Liver (tissue), 9 donors: ENCODE results near the gene PIK3CG. TPM values are rescaled to one million over a fixed set of nuclear protein-coding genes. Genes with fewer than 3 reads are reported as not detected.

ENCODE experiments used
- DNase-seq: peaks from one replicate; pipeline ENCODE4 v3.0.0-alpha.2; 2017; ENCODE audit warnings: low spot score
- H3K27ac ChIP-seq, 2 donors: one replicate each; pipeline ENCODE4 v1.7.0; 2013; ENCODE audit warnings: inconsistent platforms in 2 of 2, low read length in 2 of 2, control low read depth in 1 of 2, low read depth in 1 of 2, mild to moderate bottlenecking in 1 of 2
- H3K27me3 ChIP-seq, 4 donors: one replicate each; pipeline versions ENCODE4 v1.6.1 to v1.7.0; 2013; ENCODE audit warnings: low read length in 3 of 4, inconsistent platforms in 1 of 4, mild to moderate bottlenecking in 1 of 4, moderate library complexity in 1 of 4; ENCODE audit not compliant: control insufficient read depth in 4 of 4, insufficient read depth in 4 of 4
- H3K36me3 ChIP-seq, 4 donors: one replicate each; pipeline versions ENCODE4 v1.6.1 to v1.7.0; 2013; ENCODE audit warnings: low read length in 3 of 4, mild to moderate bottlenecking in 3 of 4, low read depth in 1 of 4, moderate library complexity in 1 of 4; ENCODE audit not compliant: control insufficient read depth in 4 of 4, insufficient read depth in 3 of 4
- H3K4me1 ChIP-seq, 4 donors: one replicate each; pipeline versions ENCODE4 v1.6.1 to v1.7.0; 2013; ENCODE audit warnings: low read length in 3 of 4, mild to moderate bottlenecking in 3 of 4, moderate library complexity in 1 of 4; ENCODE audit not compliant: control insufficient read depth in 4 of 4, insufficient read depth in 4 of 4
- H3K4me3 ChIP-seq, 3 donors: one replicate each; pipeline versions ENCODE4 v1.6.1 to v1.7.0; 2013; ENCODE audit warnings: low read length in 3 of 3, control low read depth in 1 of 3, low read depth in 1 of 3, mild to moderate bottlenecking in 1 of 3
- H3K9ac ChIP-seq, 2 donors: one replicate each; pipeline ENCODE4 v1.7.0; 2013; ENCODE audit warnings: low read length in 2 of 2, mild to moderate bottlenecking in 2 of 2, moderate library complexity in 2 of 2, control low read depth in 1 of 2, low read depth in 1 of 2
- H3K9me3 ChIP-seq, 4 donors: one replicate each; pipeline versions ENCODE4 v1.6.1 to v1.7.0; 2013; ENCODE audit warnings: low read length in 3 of 4; ENCODE audit not compliant: control insufficient read depth in 4 of 4
- CTCF ChIP-seq: fragments of 150-350 bp; IDR thresholded peaks from 2 replicates; pipeline ENCODE4 v1.5.1; 2017; ENCODE audit warnings: improper control_type of control experiment, low read depth, low read length; ENCODE audit not compliant: missing input control
- EGR1 ChIP-seq, 2 donors: IDR thresholded peaks; 2 replicates each; pipeline ENCODE4 v1.6.1; 2016 to 2018; ENCODE audit warnings: antibody characterized with exemption in 2 of 2, low read depth in 2 of 2
- FOXA1 ChIP-seq: IDR thresholded peaks from 2 replicates; pipeline ENCODE4 v1.6.1; 2016; ENCODE audit warnings: antibody characterized with exemption
- FOXA2 ChIP-seq: IDR thresholded peaks from 2 replicates; pipeline ENCODE4 v1.6.1; 2016; ENCODE audit warnings: antibody characterized with exemption
- GABPA ChIP-seq, 2 donors: IDR thresholded peaks in 1 of 2; conservative IDR thresholded peaks in 1 of 2; 2 replicates each; pipeline ENCODE4 v1.6.1; 2016; ENCODE audit warnings: antibody characterized with exemption in 2 of 2, mild to moderate bottlenecking in 1 of 2, moderate library complexity in 1 of 2
- HNF4A ChIP-seq, 2 donors: conservative IDR thresholded peaks; 2 replicates each; pipeline ENCODE4 v1.6.1; 2016; ENCODE audit warnings: antibody characterized with exemption in 2 of 2, mild to moderate bottlenecking in 2 of 2
- NR2F2 ChIP-seq: IDR thresholded peaks from 2 replicates; pipeline ENCODE4 v1.6.1; 2016; ENCODE audit warnings: antibody characterized with exemption
- RAD21 ChIP-seq, 2 donors: IDR thresholded peaks; 2 replicates each; pipeline ENCODE4 v1.6.1; 2016; ENCODE audit warnings: antibody characterized with exemption in 2 of 2, mild to moderate bottlenecking in 2 of 2
- REST ChIP-seq: IDR thresholded peaks from 2 replicates; pipeline ENCODE4 v1.6.1; 2016; ENCODE audit warnings: antibody characterized with exemption, mild to moderate bottlenecking
- RXRA ChIP-seq, 2 donors: IDR thresholded peaks; 2 replicates each; pipeline ENCODE4 v1.6.1; 2017 to 2018; ENCODE audit warnings: antibody characterized with exemption in 2 of 2, mild to moderate bottlenecking in 1 of 2
- SP1 ChIP-seq: IDR thresholded peaks from 2 replicates; pipeline ENCODE4 v1.6.1; 2018; ENCODE audit warnings: antibody characterized with exemption, mild to moderate bottlenecking
- TAF1 ChIP-seq: conservative IDR thresholded peaks from 2 replicates; pipeline ENCODE4 v1.6.1; 2016; ENCODE audit warnings: antibody characterized with exemption, mild to moderate bottlenecking
- YY1 ChIP-seq: IDR thresholded peaks from 2 replicates; pipeline ENCODE4 v1.6.1; 2016; ENCODE audit warnings: antibody characterized with exemption, mild to moderate bottlenecking
- ZBTB33 ChIP-seq: IDR thresholded peaks from 2 replicates; pipeline ENCODE4 v1.6.1; 2016; ENCODE audit warnings: antibody characterized with exemption
- WGBS: extraction: QIAGEN DNeasy Blood & Tissue Kit; methylation state at CpG from one replicate; pipeline ENCODE4 v1.1.7; 2013; 5-methylcytosine and 5-hydroxymethylcytosine counted together
- polyA plus RNA-seq, 2 donors: library from polyadenylated mRNA; stranded (reverse) in 1 of 2; unstranded in 1 of 2; fragments of 200-250 nt in 1 of 2; fragments of >200 nt in 1 of 2; fragmentation: Nextera tagmentation in 1 of 2; extraction: Ambion mirVana in 1 of 2; gene quantifications; one replicate each; pipeline versions ENCODE4 v1.2.1 to v1.2.3, GENCODE V29; 2013 to 2015
- total RNA-seq, 2 donors: library from RNA; depleted of rRNA; stranded (reverse); fragments of >200 nt; gene quantifications; one replicate each; pipeline ENCODE4 v1.2.3, GENCODE V29; 2014
- TF ChIP-seq, protein P1 (sequence below): IDR thresholded peaks from 2 replicates; pipeline ENCODE4 v1.6.1; 2016; ENCODE audit warnings: antibody characterized with exemption
- TF ChIP-seq, protein P2 (sequence below): IDR thresholded peaks from 2 replicates; pipeline ENCODE4 v1.6.1; 2016; ENCODE audit warnings: antibody characterized with exemption
- donor health status: healthy.
- donor health status: healthy.
- donor health status: healthy.
- donor health status: healthy.
- donor health status: healthy.

The PIK3CG gene
- total and polyA plus RNA-seq, 4 donors, result 0.36 to 4.1 (median 1.3) TPM

DNA sequence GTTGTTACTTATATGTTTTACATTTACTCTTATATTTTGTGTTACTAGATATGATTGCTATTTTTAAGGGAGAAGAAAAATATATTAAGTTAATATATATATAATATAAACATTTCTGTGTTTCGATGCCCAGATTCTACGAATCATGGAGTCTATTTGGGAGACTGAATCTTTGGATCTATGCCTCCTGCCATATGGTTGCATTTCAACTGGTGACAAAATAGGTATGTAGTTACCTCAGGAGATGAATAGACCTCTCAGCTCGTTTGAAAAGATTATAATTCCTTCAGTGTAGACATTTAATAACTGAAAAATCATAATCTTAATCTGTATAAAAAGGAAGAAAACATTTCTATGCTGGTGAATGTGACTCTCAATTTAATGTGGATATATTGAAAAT lies 16.9 kb downstream of the PIK3CG start:
- 75% methylated on average over 3 of the region's 3 CpGs for WGBS
- H3K4me1 ChIP-seq, result no peaks in the 10 kb centered on the region
- no peak overlapping the region for H3K4me3 ChIP-seq
- no peaks in the 10 kb centered on the region for H3K9me3 ChIP-seq
- no peak for DNase-seq
- TF ChIP-seq HNF4A (conservative IDR thresholded peaks at IDR 0.05), result no peak
- TF ChIP-seq SP1, result no peak
- TF ChIP-seq CTCF, result no peak
- TF ChIP-seq RAD21 (IDR thresholded peaks at IDR 0.05), result no peak
- TF ChIP-seq TAF1, result no peak
- TF ChIP-seq, protein P1, sequence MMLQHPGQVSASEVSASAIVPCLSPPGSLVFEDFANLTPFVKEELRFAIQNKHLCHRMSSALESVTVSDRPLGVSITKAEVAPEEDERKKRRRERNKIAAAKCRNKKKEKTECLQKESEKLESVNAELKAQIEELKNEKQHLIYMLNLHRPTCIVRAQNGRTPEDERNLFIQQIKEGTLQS, result no peak
- TF ChIP-seq, protein P2, sequence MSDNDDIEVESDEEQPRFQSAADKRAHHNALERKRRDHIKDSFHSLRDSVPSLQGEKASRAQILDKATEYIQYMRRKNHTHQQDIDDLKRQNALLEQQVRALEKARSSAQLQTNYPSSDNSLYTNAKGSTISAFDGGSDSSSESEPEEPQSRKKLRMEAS, result no peak
- TF ChIP-seq YY1, result no peak
- TF ChIP-seq NR2F2, result no peak
- no peak for TF ChIP-seq FOXA2
- no peak for TF ChIP-seq GABPA (IDR thresholded peaks at IDR 0.05 in 1 of 2, conservative IDR thresholded peaks at IDR 0.05 in 1 of 2)
- no peak for TF ChIP-seq ZBTB33
- no peak for TF ChIP-seq EGR1 (IDR thresholded peaks at IDR 0.05; ENCODE audit: low read depth in 2 of 2)
- TF ChIP-seq REST, result no peak
- TF ChIP-seq FOXA1, result no peak
- TF ChIP-seq RXRA (IDR thresholded peaks at IDR 0.05), result no peak
- H3K9ac ChIP-seq, result no peak overlapping the region
- peaks cover 0 to 5% (median 1%) of the 10 kb centered on the region in 4 donors for H3K27me3 ChIP-seq
- H3K36me3 ChIP-seq, result no peaks in the 10 kb centered on the region
- no peak overlapping the region for H3K27ac ChIP-seq
